Vagina (tissue), 2 donors: Measurements from ENCODE around the gene YWHAE. TPM values are rescaled to one million over a fixed set of nuclear protein-coding genes. Genes with fewer than 3 reads are reported as not detected.

ENCODE experiments used
- DNase-seq, 2 donors: peaks; one replicate each; pipeline ENCODE4 v3.0.0-alpha.2; 2017; ENCODE audit errors: extremely low spot score in 2 of 2
- H3K27ac ChIP-seq: fragments of 200-600 bp; sonication (generic); one replicate; pipeline ENCODE4 v1.5.1; 2019
- H3K27me3 ChIP-seq: fragments of 200-600 bp; sonication (generic); one replicate; pipeline ENCODE4 v1.5.1; 2019
- H3K36me3 ChIP-seq, 2 donors: fragments of 200-600 bp; sonication (generic); one replicate each; pipeline ENCODE4 v1.5.1; 2017 to 2019
- H3K4me1 ChIP-seq: fragments of 200-600 bp; sonication (generic); one replicate; pipeline ENCODE4 v1.5.1; 2019
- H3K4me3 ChIP-seq, 2 donors: fragments of 200-600 bp; sonication (generic); 1 replicate in 1 of 2; 2 replicates in 1 of 2; pipeline ENCODE4 v1.5.1; 2016 to 2019
- H3K9me3 ChIP-seq: fragments of 200-600 bp; sonication (generic); one replicate; pipeline ENCODE4 v1.5.1; 2019
- CTCF ChIP-seq, 3 experiments: fragments of 450-650 bp in 2 of 3; fragments of 200-600 bp in 1 of 3; sonication (generic) in 1 of 3; IDR thresholded peaks; one replicate each; pipeline ENCODE4 v1.5.1; 2017 to 2019; ENCODE audit warnings: antibody characterized with exemption in 3 of 3, mild to moderate bottlenecking in 2 of 3, moderate library complexity in 2 of 3
- POLR2A ChIP-seq, 2 donors: fragments of 450-650 bp; IDR thresholded peaks; one replicate each; pipeline ENCODE4 v1.6.1; 2017; ENCODE audit warnings: antibody characterized with exemption in 2 of 2, mild to moderate bottlenecking in 2 of 2, moderate library complexity in 2 of 2
- POLR2AphosphoS5 ChIP-seq, 2 donors: sonication (generic); formaldehyde crosslinking; IDR thresholded peaks; one replicate each; pipeline ENCODE4 v1.9.0; 2017; ENCODE audit warnings: antibody characterized with exemption in 2 of 2, mild to moderate bottlenecking in 2 of 2, low read depth in 1 of 2; ENCODE audit not compliant: insufficient read depth in 1 of 2
- intact Hi-C: fragments of 100-400 bp; cut with DNase I; formaldehyde crosslinking; loops from one replicate; pipeline ENCODE4 v1.15.1; 2023
- total RNA-seq: library from RNA; depleted of rRNA; stranded (reverse); fragments of >200 nt; gene quantifications from one replicate; pipeline ENCODE4 v1.2.3, GENCODE V29; 2016

The YWHAE gene
- total RNA-seq, 1 donor from 2014 or later = 487 TPM

- Histone ChIP-seq H3K27me3 (no peaks in the 10 kb centered on the region), H3K4me3 (no peak overlapping the region), H3K4me1 (peaks cover 91% of the 10 kb centered on the region), H3K36me3 (peaks cover 0 to 14% of the 10 kb centered on the region in 2 donors), H3K27ac (no peak overlapping the region), H3K9me3 (no peaks in the 10 kb centered on the region)
- intact Hi-C loops = loop anchor here (2.0 to 10.0 kb wide), 2 partner anchors 89 to 151 kb away; partner anchors contain the start of genes CRK and INPP5K
- TF ChIP-seq POLR2A (IDR thresholded peaks at IDR 0.05) = no peak
- no peak for TF ChIP-seq POLR2AphosphoS5 (IDR thresholded peaks at IDR 0.05; ENCODE audit: insufficient read depth in 1 of 2, low read depth in 1 of 2)
- TF ChIP-seq CTCF (IDR thresholded peaks at IDR 0.05) = no peak
- DNase-seq = no peak
Measured at GRCh38 chr17:1366234-1366633, 33.8 kb downstream of the YWHAE start.

GRCh38 chr17:1365445-1366039, 34.5 kb downstream of the YWHAE start:
- H3K36me3 ChIP-seq = peaks cover 0 to 19% of the 10 kb centered on the region in 2 donors
- no peaks in the 10 kb centered on the region for H3K27me3 ChIP-seq
- H3K27ac ChIP-seq = peak overlapping the region; percentile 34
- peaks cover 90% of the 10 kb centered on the region for H3K4me1 ChIP-seq
- H3K4me3 ChIP-seq = no peak overlapping the region
- H3K9me3 ChIP-seq = no peaks in the 10 kb centered on the region
- intact Hi-C loops = loop anchor here (2.0 to 10.0 kb wide), 2 partner anchors 89 to 151 kb away; partner anchors contain the start of genes CRK and INPP5K
- no peak for DNase-seq
- TF ChIP-seq CTCF (IDR thresholded peaks at IDR 0.05) (peak; percentile 64 to 83 (median 78)), POLR2A (IDR thresholded peaks at IDR 0.05) (no peak), POLR2AphosphoS5 (IDR thresholded peaks at IDR 0.05; ENCODE audit: insufficient read depth in 1 of 2, low read depth in 1 of 2) (peak in 1 of 2 donors; percentile 62)

- no peak overlapping the region for H3K4me3 ChIP-seq
- DNase-seq = no peak
- H3K27ac ChIP-seq = no peak overlapping the region
- no peaks in the 10 kb centered on the region for H3K27me3 ChIP-seq
- intact Hi-C loops = loop anchor here (10.0 kb wide), 1 partner anchor 92 kb away; the partner anchor contains the start of gene CRK
- TF ChIP-seq POLR2A (IDR thresholded peaks at IDR 0.05) (no peak), CTCF (IDR thresholded peaks at IDR 0.05) (no peak), POLR2AphosphoS5 (IDR thresholded peaks at IDR 0.05; ENCODE audit: insufficient read depth in 1 of 2, low read depth in 1 of 2) (no peak)
- H3K9me3 ChIP-seq = no peaks in the 10 kb centered on the region
- peaks cover 75% of the 10 kb centered on the region for H3K4me1 ChIP-seq
- peaks cover 0 to 34% of the 10 kb centered on the region in 2 donors for H3K36me3 ChIP-seq
Measured at GRCh38 chr17:1362964-1363363, 37.1 kb downstream of the YWHAE start.

- no peak overlapping the region for H3K27ac ChIP-seq
- intact Hi-C loops = loop anchor here (10.0 kb wide), 1 partner anchor 93 kb away; the partner anchor contains the start of gene CRK
- DNase-seq = no peak
- no peak for TF ChIP-seq POLR2A (IDR thresholded peaks at IDR 0.05)
- no peak for TF ChIP-seq CTCF (IDR thresholded peaks at IDR 0.05)
- no peak for TF ChIP-seq POLR2AphosphoS5 (IDR thresholded peaks at IDR 0.05; ENCODE audit: insufficient read depth in 1 of 2, low read depth in 1 of 2)
- no peaks in the 10 kb centered on the region for H3K9me3 ChIP-seq
- no peak overlapping the region for H3K4me3 ChIP-seq
- H3K36me3 ChIP-seq = peaks cover 0 to 34% of the 10 kb centered on the region in 2 donors
- no peaks in the 10 kb centered on the region for H3K27me3 ChIP-seq
- peaks cover 68% of the 10 kb centered on the region for H3K4me1 ChIP-seq
Measured at GRCh38 chr17:1362065-1362848, 37.8 kb downstream of the YWHAE start.
